K562 (cell line): ENCODE data around the gene C4orf50. TPM values are rescaled to one million over a fixed set of nuclear protein-coding genes. Genes with fewer than 3 reads are reported as not detected.

Source experiments
- ATAC-seq: fragments of 200-7000 bp; cut with Tn5 transposase; 3 replicates; pipeline ENCODE4 v1.9.1; 2020; ENCODE audit warnings: moderate library complexity
- BruUV-seq: library from RNA; stranded (reverse); fragments of 400-500 nt; replicated peaks from 2 replicates; lab custom pipeline; 2021; lab: Mats Ljungman, UMichigan
- CTCF ChIA-PET: fragments of 300-600 bp; formaldehyde crosslinking; extraction: SDS; loops from one replicate; lab custom pipeline; 2021; ENCODE audit warnings: low intra/inter-chr PET ratio; lab: Yijun Ruan, JAX
- POLR2A ChIA-PET: fragments of 300-600, 350-650 bp; sonication (Branson Sonifier 250); formaldehyde crosslinking; extraction: SDS; loops from one replicate; lab custom pipeline; 2021; ENCODE audit warnings: antibody characterized with exemption, inconsistent platforms; lab: Yijun Ruan, JAX
- DNase-seq, 4 experiments: peaks; one replicate each; pipeline versions ENCODE4 v3.0.0 to v3.0.0-alpha.2; 2011 to 2018; ENCODE audit warnings: low spot score in 3 of 4, mixed read lengths in 3 of 4; ENCODE audit errors: extremely low read depth in 1 of 4
- FAIRE-seq: peaks from 2 replicates; lab custom pipeline; 2011; peaks lifted over from hg19 to GRCh38; lab: Jason Lieb, UNC
- H2AFZ ChIP-seq: 2 replicates; pipeline ENCODE4 v1.6.0; 2011; ENCODE audit warnings: low read depth, low read length, control low read depth, inconsistent platforms
- H3K27ac ChIP-seq: fragments of 200-600 bp; 3 replicates; pipeline ENCODE4 v1.8.0; 2011; ENCODE audit warnings: low read depth, mild to moderate bottlenecking, control low read depth, inconsistent platforms, low read length, moderate library complexity, mixed read lengths; ENCODE audit errors: extremely low read depth
- H3K27me3 ChIP-seq, 2 experiments: fragments of 300-600 bp in 1 of 2; 2 replicates in 1 of 2; 3 replicates in 1 of 2; pipeline versions ENCODE4 v1.6.0 to v1.8.0; 2011; ENCODE audit warnings: inconsistent platforms in 2 of 2, low read length in 2 of 2, mild to moderate bottlenecking in 1 of 2, mixed read lengths in 1 of 2, moderate library complexity in 1 of 2; ENCODE audit not compliant: control insufficient read depth in 2 of 2, insufficient read depth in 2 of 2
- H3K36me3 ChIP-seq: fragments of 300-600 bp; 3 replicates; pipeline ENCODE4 v1.8.0; 2011; ENCODE audit warnings: mild to moderate bottlenecking, low read length, inconsistent platforms; ENCODE audit not compliant: control insufficient read depth, insufficient read depth
- H3K4me1 ChIP-seq, 2 experiments: fragments of 200-600 bp in 1 of 2; replicated peaks in 1 of 2; 2 replicates in 1 of 2; 3 replicates in 1 of 2; pipeline versions ENCODE4 v1.5.1 to v1.8.0; 2011; ENCODE audit warnings: inconsistent platforms in 2 of 2, low read length in 2 of 2, mild to moderate bottlenecking in 1 of 2, mixed read lengths in 1 of 2, moderate library complexity in 1 of 2; ENCODE audit not compliant: control insufficient read depth in 2 of 2, insufficient read depth in 2 of 2
- H3K4me2 ChIP-seq: 2 replicates; pipeline ENCODE4 v1.6.1; 2011; ENCODE audit warnings: low read length, control low read depth, inconsistent platforms, mixed read lengths; ENCODE audit not compliant: insufficient read depth
- H3K4me3 ChIP-seq: fragments of 200-600 bp; sonication (generic), shearing (Covaris generic); 2 replicates; pipeline ENCODE4 v1.5.1; 2016; ENCODE audit warnings: control low read depth, inconsistent platforms
- H3K79me2 ChIP-seq: fragments of 200-600 bp; 3 replicates; pipeline ENCODE4 v1.8.0; 2011; ENCODE audit warnings: low read length, inconsistent platforms; ENCODE audit not compliant: control insufficient read depth, insufficient read depth
- H3K9ac ChIP-seq, 2 experiments: 2 replicates each; pipeline versions ENCODE4 v1.6.0 to v1.6.1; 2011; ENCODE audit warnings: low read depth in 2 of 2, low read length in 2 of 2, control low read depth in 1 of 2, inconsistent platforms in 1 of 2, mild to moderate bottlenecking in 1 of 2, mixed read lengths in 1 of 2; ENCODE audit not compliant: insufficient read depth in 1 of 2
- H3K9me1 ChIP-seq: one replicate; pipeline ENCODE4 v1.6.0; 2011; ENCODE audit warnings: inconsistent platforms, mild to moderate bottlenecking, low read length, moderate library complexity; ENCODE audit not compliant: control insufficient read depth, insufficient read depth
- H3K9me3 ChIP-seq: replicated peaks from 2 replicates; pipeline ENCODE4 v1.5.1; 2011; ENCODE audit warnings: low read depth, low read length, inconsistent platforms; ENCODE audit not compliant: control insufficient read depth, insufficient read depth
- H4K20me1 ChIP-seq: replicated peaks from 2 replicates; pipeline ENCODE4 v1.6.1; 2011; ENCODE audit warnings: low read length, inconsistent platforms, mixed read lengths; ENCODE audit not compliant: control insufficient read depth, insufficient read depth
- ETS2 ChIP-seq: IDR thresholded peaks from 2 replicates; pipeline ENCODE4 v1.6.1; 2016; ENCODE audit warnings: borderline replicate concordance, missing genetic modification characterization, mild to moderate bottlenecking, moderate library complexity, missing compliant biosample characterization; ENCODE audit not compliant: poor library complexity, severe bottlenecking
- EWSR1 ChIP-seq: fragments of 450-650 bp; IDR thresholded peaks from 2 replicates; pipeline ENCODE4 v1.6.1; 2018; ENCODE audit warnings: borderline replicate concordance, mild to moderate bottlenecking, low read depth, moderate library complexity; ENCODE audit not compliant: partially characterized antibody
- MAFG ChIP-seq: fragments of 450-650 bp; conservative IDR thresholded peaks from 2 replicates; pipeline ENCODE4 v1.6.1; 2016; ENCODE audit warnings: missing genetic modification characterization, missing compliant biosample characterization
- MAFK ChIP-seq: IDR thresholded peaks from 2 replicates; pipeline ENCODE4 v1.6.1; 2011; ENCODE audit warnings: low read length, improper control_type of control experiment
- TCF7 ChIP-seq: sonication (generic); IDR thresholded peaks from 2 replicates; pipeline ENCODE4 v1.6.1; 2016; ENCODE audit warnings: antibody characterized with exemption, borderline replicate concordance
- ZNF316 ChIP-seq: fragments of 450-650 bp; IDR thresholded peaks from 2 replicates; pipeline ENCODE4 v1.6.1; 2016
- WGBS: fragments of 100-300 bp; shearing (Covaris generic); methylation state at CpG from one replicate; pipeline ENCODE4 v1.1.6; 2016; ENCODE audit warnings: low coverage, mixed read lengths; ENCODE audit not compliant: insufficient coverage; ENCODE audit errors: missing lambda C conversion rate; 5-methylcytosine and 5-hydroxymethylcytosine counted together
- in situ Hi-C: fragments of 300-500 bp; cut with MboI; formaldehyde crosslinking; loops from 4 replicates; pipeline ENCODE4 v1.15.0; 2018; ENCODE audit warnings: inconsistent platforms, mixed read lengths
- intact Hi-C: fragments of 100-400 bp; cut with micrococcal nuclease; formaldehyde crosslinking; loops from 2 replicates; pipeline ENCODE4 v1.14.2; 2022
- polyA plus RNA-seq, 8 experiments: library from polyadenylated mRNA; depleted of rRNA in 4 of 8; stranded (reverse) in 5 of 8; unstranded in 3 of 8; fragments of >200 nt; fragmentation: Nextera tagmentation in 2 of 8; fragmentation: Illumina TruSeq in 1 of 8; extraction: Ambion mirVana in 2 of 8; extraction: Trizol in 1 of 8; gene quantifications; 2 replicates each; pipeline versions ENCODE4 v1.2.1 to v1.2.3, GENCODE V29; 2011 to 2014; ENCODE audit warnings: inconsistent platforms in 1 of 8, missing spikeins in 1 of 8
- total RNA-seq, 7 experiments: library from RNA; depleted of rRNA in 6 of 7; stranded (reverse); fragments of >200 nt in 6 of 7; fragmentation: Illumina TruSeq in 2 of 7; extraction: Trizol in 2 of 7; gene quantifications; 2 replicates each; pipeline versions ENCODE4 v1.2.1 to v1.2.3, GENCODE V29; 2011 to 2021; ENCODE audit warnings: low replicate concordance in 1 of 7

The C4orf50 gene
- total and polyA plus RNA-seq, 9 of the 15 experiments (the other 6 are each of a cell fraction or from before 2014, with no cell fraction given), result not detected

DNA sequence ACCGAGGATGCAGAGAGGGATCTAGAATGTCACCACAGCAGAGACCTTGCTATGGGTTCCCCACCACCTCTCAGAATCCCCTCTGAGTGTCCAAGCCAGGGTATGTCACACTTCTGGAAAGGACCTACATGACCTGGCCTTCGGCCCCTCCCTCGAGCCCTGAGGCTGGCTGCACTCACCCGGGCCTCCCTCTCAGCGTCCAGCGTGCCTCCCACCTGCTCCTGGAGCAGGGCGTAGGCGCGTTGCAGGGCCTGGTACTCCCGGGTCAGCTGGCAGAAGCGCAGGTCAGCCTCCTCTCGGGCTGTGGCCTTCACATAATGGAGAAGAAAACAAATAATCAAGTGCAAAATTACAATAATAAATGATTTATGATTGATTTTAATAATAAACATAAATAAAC lies 43.9 kb upstream of the C4orf50 start:
- Histone ChIP-seq H3K4me3 (no peak overlapping the region), H3K4me2 (no peak overlapping the region), H3K36me3 (no peaks in the 10 kb centered on the region), H2AFZ (no peak overlapping the region), H3K9me3 (no peaks in the 10 kb centered on the region; the same call in 1 of the 2 replicates), H3K79me2 (no peaks in the 10 kb centered on the region), H3K4me1 (no peaks in the 10 kb centered on the region), H3K9me1 (no peaks in the 10 kb centered on the region), H3K27me3 (peaks cover 0 to 3% of the 10 kb centered on the region in 2 experiments; a peak in 1 of 5 replicates), H4K20me1 (no peaks in the 10 kb centered on the region), H3K27ac (no peak overlapping the region), H3K9ac (no peak overlapping the region)
- ATAC-seq (no peak), FAIRE-seq (no peak), DNase-seq (no peak)
- in situ Hi-C loops (no loop called here), intact Hi-C loops (no loop called here)
- TF ChIP-seq TCF7 (no peak), ETS2 (tag) (no peak)
- ChIA-PET CTCF (no interaction called here), POLR2A (interaction anchor here (0.6 kb wide), 1 partner anchor 56 kb away, joined by 4 read pairs; no protein-coding TSS in a partner anchor)
- WGBS, result 1% methylated on average over 12 of the region's 12 CpGs
- no TSS peak for BruUV-seq

- 0% methylated on average over 6 of the region's 7 CpGs for WGBS
- H3K4me3 ChIP-seq, result no peak overlapping the region
- TF ChIP-seq ZNF316 (peak; percentile 44; the same call in 1 of the 2 replicates), MAFK (0 out of 2 replicates have a peak, but pooled peaks have one; percentile 13), EWSR1 (no peak), MAFG (tag) (0 out of 2 replicates have a peak, but pooled peaks have one; percentile 23)
- H3K27me3 ChIP-seq, result no peaks in the 10 kb centered on the region; a peak in 1 of 5 replicates
- FAIRE-seq, result no peak
- no peak overlapping the region for H3K27ac ChIP-seq
- H3K79me2 ChIP-seq, result no peaks in the 10 kb centered on the region
- in situ Hi-C loops, result no loop called here
- H3K4me2 ChIP-seq, result no peak overlapping the region
- H3K9me3 ChIP-seq, result no peaks in the 10 kb centered on the region; the same call in 1 of the 2 replicates
- ATAC-seq, result no peak
- no TSS peak for BruUV-seq
- no peaks in the 10 kb centered on the region for H3K4me1 ChIP-seq
- H3K36me3 ChIP-seq, result no peaks in the 10 kb centered on the region
- no peak for DNase-seq
- CTCF ChIA-PET, result no interaction called here
- POLR2A ChIA-PET, result no interaction called here
- no peaks in the 10 kb centered on the region for H4K20me1 ChIP-seq
- intact Hi-C loops, result no loop called here
- no peak overlapping the region for H3K9ac ChIP-seq
- no peaks in the 10 kb centered on the region for H3K9me1 ChIP-seq
- no peak overlapping the region for H2AFZ ChIP-seq
Observed at GRCh38 chr4:6059375-6059805, 41.2 kb upstream of the C4orf50 start.
